ENCODE results near the gene C1QL1.

DNA sequence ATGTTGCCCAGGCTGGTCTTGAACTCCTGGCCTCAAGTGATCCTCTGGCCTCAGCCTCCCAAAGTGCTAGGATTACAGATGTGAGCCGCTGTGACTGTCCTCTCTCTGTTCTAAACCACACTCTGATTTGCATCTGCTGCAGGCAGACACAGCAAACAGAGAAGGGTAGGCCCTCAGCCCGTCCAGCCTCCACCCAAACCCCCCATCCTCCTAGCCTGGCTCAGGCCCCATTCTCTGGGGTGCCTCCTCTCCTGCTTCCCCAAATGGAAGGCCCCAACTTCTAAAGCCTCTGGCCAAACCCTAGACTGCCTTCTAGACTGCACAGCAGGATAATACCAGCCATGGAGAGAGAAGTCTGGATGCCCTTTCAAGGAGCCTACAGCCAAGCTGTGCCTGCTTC, 48.7 kb downstream of the C1QL1 start:
- TF ChIP-seq POLR2A (IDR thresholded peaks at IDR 0.05; ENCODE audit: low read length) (no peak), GATA1 (IDR thresholded peaks at IDR 0.05; ENCODE audit: low read depth, low read length) (no peak)
